SKM-1 treated with dmso at 0.1 percent for 144 hours (cell line): ENCODE results near the gene CAPN11.
A peak's percentile ranks its signal among the peaks of the same experiment; 100 is the strongest.

Source experiments
- DNase-seq: peaks from one replicate; lab custom pipeline; 2025; ENCODE audit not compliant: unreplicated experiment; lab: John Stamatoyannopoulos, UW

CAPN11 gene

DNA sequence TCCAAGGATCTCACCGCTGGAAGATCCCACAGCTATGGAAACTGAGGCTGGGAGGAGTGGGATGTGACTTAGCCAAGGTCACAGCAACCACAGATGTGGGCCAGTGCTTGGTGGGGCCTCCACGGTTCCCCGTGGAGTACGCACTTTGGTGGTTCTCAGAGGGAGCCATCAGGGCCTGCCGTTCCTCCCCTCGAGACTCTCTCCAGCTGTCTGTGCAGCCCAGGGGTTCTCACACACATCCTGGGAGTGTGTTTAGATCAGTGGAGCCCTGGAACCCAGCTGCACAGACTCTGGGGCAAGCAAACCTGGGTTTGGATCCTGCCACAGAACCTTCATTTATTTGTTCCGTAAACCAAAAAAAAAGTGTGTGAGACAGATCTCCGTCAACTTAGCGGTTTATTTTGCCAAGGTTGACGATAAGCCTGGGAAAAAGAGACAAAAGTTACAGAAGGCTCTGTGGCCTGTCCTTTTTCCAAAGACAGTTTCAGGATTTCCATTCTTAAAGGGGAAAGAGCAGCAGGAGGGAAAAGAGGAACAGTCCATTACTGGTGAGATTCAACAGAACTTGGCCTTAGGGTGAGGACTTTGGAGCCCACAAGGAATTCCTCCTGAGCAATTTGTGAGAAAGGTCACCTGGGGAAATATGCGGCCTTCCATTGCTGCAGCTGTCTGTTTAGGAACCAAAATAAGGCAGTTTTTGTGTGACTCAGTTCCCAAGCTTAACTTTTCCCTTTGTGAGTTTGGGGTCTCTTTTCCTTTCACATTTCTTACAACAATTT is 44.5 kb downstream of the CAPN11 start:
- no peak for DNase-seq

GRCh38 chr6:44203955-44204354 is 45.3 kb downstream of the CAPN11 start:
- no peak for DNase-seq

- no peak for DNase-seq
Observed at GRCh38 chr6:44207966-44208365, 49.3 kb downstream of the CAPN11 start.

GRCh38 chr6:44211284-44211683 is 52.7 kb downstream of the CAPN11 start:
- DNase-seq: peak; percentile 73

GRCh38 chr6:44214307-44214706 is 55.7 kb downstream of the CAPN11 start:
- no peak for DNase-seq

DNA sequence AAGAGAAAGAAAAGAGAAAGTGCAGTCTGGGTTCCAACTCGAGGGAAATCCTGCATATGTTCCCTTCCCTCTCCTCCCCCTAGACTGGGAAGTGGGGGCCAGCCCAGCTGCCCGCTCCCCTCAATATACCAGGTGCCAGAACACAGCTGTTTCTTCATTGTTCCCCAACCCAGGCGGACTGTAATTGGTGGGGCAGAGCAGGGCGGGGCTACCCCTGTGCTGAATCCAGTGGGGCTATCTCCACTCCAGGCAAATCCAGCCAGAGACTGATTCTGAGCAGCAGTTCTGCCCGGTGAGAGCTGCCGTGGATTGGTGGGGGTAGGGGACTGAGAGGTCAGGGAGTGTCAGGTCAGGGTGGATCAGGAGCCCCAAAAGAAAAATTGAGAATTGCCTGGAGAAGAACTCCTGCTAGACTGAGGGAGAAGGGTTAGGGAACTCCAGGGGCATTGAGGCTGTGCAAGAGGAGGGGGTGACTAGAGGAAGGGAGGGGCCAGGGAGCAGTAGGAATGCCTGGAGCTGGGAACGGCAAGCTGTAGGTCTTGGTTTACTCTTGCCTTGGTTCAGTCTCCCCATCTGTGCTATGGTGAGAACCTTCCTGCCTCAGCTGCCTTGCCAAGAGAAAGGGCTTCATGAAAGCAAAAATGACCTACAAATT is 58.2 kb downstream of the CAPN11 start, which contains the start of gene MYMX:
Gene MYMX, plus strand, starts transcription at position 250 of the 655 bp plus-strand sequence. CDS start 546 bp downstream, outside the sequence.
- DNase-seq: no peak

DNA sequence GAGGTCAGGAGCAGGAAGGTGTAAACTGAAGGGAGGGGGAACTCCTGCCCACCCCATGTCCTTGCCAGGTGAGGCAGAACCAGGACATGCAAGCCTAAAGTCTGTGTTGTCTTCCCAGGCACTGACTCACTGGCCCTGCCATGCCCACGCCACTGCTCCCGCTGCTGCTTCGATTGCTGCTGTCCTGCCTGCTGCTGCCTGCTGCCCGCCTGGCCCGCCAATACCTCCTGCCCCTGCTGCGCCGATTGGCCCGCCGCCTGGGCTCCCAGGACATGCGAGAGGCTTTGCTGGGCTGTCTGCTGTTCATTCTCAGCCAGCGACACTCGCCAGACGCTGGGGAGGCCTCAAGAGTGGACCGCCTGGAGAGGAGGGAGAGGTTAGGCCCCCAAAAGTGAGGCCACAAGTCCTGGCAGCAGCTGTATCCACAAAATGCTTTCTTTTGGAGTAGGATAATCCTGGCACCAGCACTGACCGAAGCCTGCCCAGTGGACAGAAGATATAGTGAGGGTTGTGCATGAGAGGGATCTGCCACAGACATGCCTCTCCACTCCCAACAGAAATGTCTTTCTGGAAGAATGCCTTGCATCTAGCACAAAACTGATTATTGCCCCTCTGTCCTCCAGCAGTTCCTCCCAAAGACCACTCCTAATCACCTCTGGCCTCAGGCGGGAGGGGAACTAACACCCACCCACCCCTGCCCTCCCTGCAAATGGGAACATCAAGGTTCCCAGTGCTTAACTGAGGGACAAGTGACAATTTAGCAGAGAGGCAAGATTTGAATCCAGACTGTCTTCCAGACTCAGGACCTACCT is 58.9 kb downstream of the CAPN11 start:
- no peak for DNase-seq

- no peak for DNase-seq
Observed at GRCh38 chr6:44219053-44219814, 60.6 kb downstream of the CAPN11 start.

DNA sequence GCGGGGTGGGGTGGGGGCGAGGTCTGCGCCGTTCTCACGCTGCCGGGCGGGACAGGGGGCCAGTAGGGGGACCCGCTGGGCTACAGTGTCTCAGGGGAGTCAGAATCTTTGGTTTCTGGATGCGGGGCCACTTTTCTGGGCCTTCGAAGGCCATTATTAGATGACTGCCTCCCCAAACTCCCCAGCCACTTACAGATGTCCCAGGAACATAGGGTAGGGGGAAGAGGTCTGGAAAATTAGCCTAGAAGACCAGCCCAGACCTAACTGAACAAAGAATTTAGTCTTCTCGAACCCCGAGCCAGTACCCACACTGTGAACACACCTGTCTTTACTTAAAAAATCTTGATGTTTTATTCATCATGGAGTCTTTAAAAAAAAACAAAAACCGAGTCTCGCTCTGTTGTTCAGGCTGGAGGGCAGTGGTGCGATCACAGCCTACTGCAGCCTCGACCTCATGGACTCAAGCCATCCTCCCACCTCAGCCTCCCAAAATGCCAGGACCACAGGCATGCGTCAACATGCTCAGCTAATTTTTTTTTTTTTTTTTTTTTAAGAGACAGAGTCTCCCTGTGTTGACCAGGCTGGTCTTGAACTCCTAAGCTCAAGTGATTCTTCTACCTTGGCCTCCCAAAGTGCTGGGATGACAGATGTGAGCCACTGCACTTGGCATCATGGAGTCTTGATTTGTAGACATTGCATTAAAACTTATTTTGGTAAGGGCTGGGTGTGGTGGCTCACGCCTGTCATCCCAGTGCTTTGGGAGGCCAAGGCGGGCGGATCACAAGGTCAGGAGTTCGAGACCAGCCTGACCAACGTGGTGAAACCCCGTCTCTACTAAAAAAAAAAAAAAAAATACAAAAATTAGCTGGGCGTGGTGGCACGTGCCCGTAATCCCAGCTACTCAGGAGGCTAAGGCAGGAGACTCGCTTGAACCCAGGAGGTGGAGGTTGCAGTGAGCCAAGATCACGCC is 61.5 kb downstream of the CAPN11 start:
- DNase-seq: no peak

- DNase-seq: no peak
Observed at GRCh38 chr6:44220913-44221290, 62.3 kb downstream of the CAPN11 start.

GRCh38 chr6:44221291-44221960 is 62.8 kb downstream of the CAPN11 start:
- DNase-seq: peak; percentile 82

DNA sequence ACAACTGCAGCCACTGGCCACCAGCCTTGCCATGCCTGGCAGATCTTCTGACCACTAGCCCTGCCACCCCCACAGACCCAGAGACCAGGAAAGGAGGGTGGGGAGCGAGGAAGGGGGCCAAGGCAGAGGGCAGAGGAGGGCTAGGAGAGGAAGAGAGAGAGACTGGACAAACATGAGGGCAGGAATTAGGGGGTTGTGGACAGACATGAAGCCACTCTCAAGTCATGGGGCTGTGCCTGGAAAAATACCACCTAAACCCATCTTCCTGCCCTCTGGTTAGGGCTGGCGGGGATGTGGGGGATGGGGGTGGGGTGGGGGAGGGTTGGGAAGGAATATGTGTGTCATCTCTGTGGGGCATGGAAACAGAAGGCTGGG is 63.3 kb downstream of the CAPN11 start:
- DNase-seq: no peak

GRCh38 chr6:44222486-44223318 is 64.1 kb downstream of the CAPN11 start:
- DNase-seq: no peak

DNA sequence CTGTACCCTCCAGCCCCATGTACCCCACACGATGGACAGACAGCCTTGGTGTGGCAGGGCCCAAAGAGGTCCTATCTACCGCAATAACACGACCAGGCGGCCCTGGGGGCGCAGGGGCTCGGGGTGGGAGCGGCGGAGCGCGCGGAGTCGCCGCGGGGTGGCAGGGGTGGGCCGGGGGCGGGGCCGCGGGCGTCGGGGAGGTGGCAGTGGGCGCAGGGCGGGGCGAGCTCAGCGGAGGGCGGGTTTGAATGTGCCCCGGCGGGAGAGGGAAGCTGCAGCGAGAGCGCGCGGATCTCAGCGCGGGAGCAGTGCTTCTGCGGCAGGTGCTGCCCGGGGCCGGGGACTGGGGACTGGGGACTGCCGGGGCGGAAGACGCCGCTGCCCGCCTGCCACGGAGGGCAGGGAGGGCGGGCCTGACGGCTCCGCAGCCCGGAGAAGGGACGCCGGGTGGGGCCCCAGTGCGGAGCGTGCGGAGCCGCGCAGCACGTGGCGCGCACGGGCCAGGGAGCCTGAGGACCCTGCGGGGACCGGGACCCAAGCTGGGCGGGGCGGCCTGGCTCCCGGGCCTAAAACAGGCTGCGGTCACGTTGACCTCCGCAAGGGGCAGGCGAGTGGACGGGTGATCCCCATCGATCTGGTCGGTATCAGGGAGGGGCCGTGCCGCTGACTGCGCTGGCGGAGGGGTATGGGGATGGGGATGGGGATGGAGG is 64.9 kb downstream of the CAPN11 start, which contains the start of gene SLC29A1:
Gene SLC29A1, plus strand, starts transcription at position 277 of the 710 bp plus-strand sequence. CDS start 3,719 bp downstream, outside the sequence.
- peak; percentile 84 for DNase-seq

GRCh38 chr6:44224029-44224964 is 65.7 kb downstream of the CAPN11 start:
- no peak for DNase-seq

DNA sequence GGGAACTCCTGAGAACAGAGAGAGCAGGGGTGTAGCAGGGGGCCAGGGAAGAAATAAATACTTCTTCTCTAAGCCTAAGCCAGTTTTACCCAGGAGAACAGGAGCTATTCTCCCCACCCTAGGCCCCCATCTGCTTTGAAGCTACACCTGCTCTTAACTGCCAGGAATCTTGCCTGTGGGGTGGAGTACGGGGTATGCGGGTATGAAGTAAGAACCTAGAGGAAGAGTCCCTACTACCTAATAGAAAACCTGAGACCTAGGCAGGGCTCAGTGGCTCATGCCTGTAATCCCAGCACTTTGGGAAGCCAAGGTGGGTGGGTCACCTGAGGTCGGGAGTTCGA is 66.3 kb downstream of the CAPN11 start:
- no peak for DNase-seq
